HFFc6 (cell line): Measurements from ENCODE around the gene NPAS2. TPM values are rescaled to one million over a fixed set of nuclear protein-coding genes. Genes with fewer than 3 reads are reported as not detected.

Experiments
- DNase-seq: peaks from one replicate; pipeline ENCODE4 v3.0.0-alpha.2; 2018
- H3K27ac Mint-ChIP-seq: 2 replicates; pipeline ENCODE4 v1.8.0; 2020; ENCODE audit warnings: mild to moderate bottlenecking, mixed read lengths
- H3K27me3 Mint-ChIP-seq: 2 replicates; pipeline ENCODE4 v1.8.0; 2021; ENCODE audit warnings: mild to moderate bottlenecking, moderate library complexity, mixed read lengths; ENCODE audit not compliant: insufficient read depth
- H3K36me3 Mint-ChIP-seq: 2 replicates; pipeline ENCODE4 v1.8.0; 2021; ENCODE audit warnings: low read depth, mixed read lengths
- H3K4me1 Mint-ChIP-seq: 2 replicates; pipeline ENCODE4 v1.8.0; 2020; ENCODE audit warnings: low read depth, mixed read lengths
- H3K4me3 Mint-ChIP-seq: 2 replicates; pipeline ENCODE4 v1.8.0; 2020; ENCODE audit warnings: mild to moderate bottlenecking, moderate library complexity, mixed read lengths
- H3K9me3 Mint-ChIP-seq: 2 replicates; pipeline ENCODE4 v1.8.0; 2020; ENCODE audit warnings: mild to moderate bottlenecking, mixed read lengths
- CTCF ChIP-seq: fragments of 200-600 bp; sonication (generic); IDR thresholded peaks from 2 replicates; pipeline ENCODE4 v1.5.0; 2021; ENCODE audit warnings: antibody characterized with exemption, mild to moderate bottlenecking
- total RNA-seq, 6 experiments: library from RNA; stranded (reverse); fragmentation: NEBNext Ultra II Directional; extraction: Animal tissue kit (Norgen Biotek cat#: 25700); gene quantifications; 2 replicates in 1 of 6; 3 replicates in 5 of 6; pipeline ENCODE4 v1.2.3, GENCODE V29; 2021

NPAS2 gene
- total RNA-seq, 6 experiments from 2014 or later, result 8.8 to 14.7 (median 9.3) TPM

GRCh38 chr2:100983201-100983600, 163.3 kb downstream of the NPAS2 start:
- peaks cover 27% of the 10 kb centered on the region for H3K4me1 Mint-ChIP-seq
- H3K36me3 Mint-ChIP-seq, result no peaks in the 10 kb centered on the region
- no peak for DNase-seq
- H3K9me3 Mint-ChIP-seq, result no peaks in the 10 kb centered on the region
- no peak for TF ChIP-seq CTCF
- H3K27ac Mint-ChIP-seq, result no peak overlapping the region
- no peak overlapping the region for H3K4me3 Mint-ChIP-seq
- H3K27me3 Mint-ChIP-seq, result no peaks in the 10 kb centered on the region; the same call in 1 of the 2 replicates

- DNase-seq, result no peak
- Mint-ChIP-seq H3K9me3 (no peaks in the 10 kb centered on the region), H3K36me3 (no peaks in the 10 kb centered on the region)
Observed at GRCh38 chr2:100983684-100984310, 163.9 kb downstream of the NPAS2 start.

GRCh38 chr2:100984892-100985307, 165.0 kb downstream of the NPAS2 start:
- DNase-seq, result peak; percentile 51
- TF ChIP-seq CTCF, result peak; percentile 97
- Mint-ChIP-seq H3K9me3 (no peaks in the 10 kb centered on the region), H3K4me3 (no peak overlapping the region), H3K27ac (no peak overlapping the region), H3K27me3 (no peaks in the 10 kb centered on the region; the same call in 1 of the 2 replicates), H3K36me3 (0 out of 2 replicates have a peak, but pooled peaks cover 5% of the 10 kb centered on the region), H3K4me1 (peaks cover 17% of the 10 kb centered on the region)

More at GRCh38 chr2:100983684-100984310, 163.9 kb downstream of the NPAS2 start:
- Mint-ChIP-seq H3K27ac (no peak overlapping the region), H3K4me3 (no peak overlapping the region), H3K27me3 (no peaks in the 10 kb centered on the region; the same call in 1 of the 2 replicates), H3K4me1 (peaks cover 21% of the 10 kb centered on the region)
- no peak for TF ChIP-seq CTCF

- H3K9me3 Mint-ChIP-seq, result no peaks in the 10 kb centered on the region
- H3K4me3 Mint-ChIP-seq, result no peak overlapping the region
- H3K36me3 Mint-ChIP-seq, result 0 out of 2 replicates have a peak, but pooled peaks cover 5% of the 10 kb centered on the region
- H3K27me3 Mint-ChIP-seq, result no peaks in the 10 kb centered on the region; the same call in 1 of the 2 replicates
- peaks cover 13% of the 10 kb centered on the region for H3K4me1 Mint-ChIP-seq
- TF ChIP-seq CTCF, result no peak
- no peak for DNase-seq
- H3K27ac Mint-ChIP-seq, result no peak overlapping the region
Observed at GRCh38 chr2:100986157-100986556, 166.2 kb downstream of the NPAS2 start.

GRCh38 chr2:100987536-100987935, 167.6 kb downstream of the NPAS2 start:
- Mint-ChIP-seq H3K4me1 (peaks cover 12% of the 10 kb centered on the region), H3K9me3 (no peaks in the 10 kb centered on the region), H3K36me3 (0 out of 2 replicates have a peak, but pooled peaks cover 5% of the 10 kb centered on the region), H3K27ac (no peak overlapping the region), H3K27me3 (peaks cover 2% of the 10 kb centered on the region), H3K4me3 (no peak overlapping the region)
- TF ChIP-seq CTCF, result no peak
- no peak for DNase-seq
